SK-N-SH (cell line): ENCODE measurements around the gene IGHMBP2. TPM values are rescaled to one million over a fixed set of nuclear protein-coding genes. Genes with fewer than 3 reads are reported as not detected.

ENCODE experiments used
- CTCF ChIA-PET: fragments of 300-600, 350-600 bp; formaldehyde crosslinking; extraction: SDS; loops from one replicate; lab custom pipeline; 2021; lab: Yijun Ruan, JAX
- POLR2A ChIA-PET: fragments of 350-600 bp; sonication (Branson Sonifier 250); formaldehyde crosslinking; extraction: SDS; loops from one replicate; lab custom pipeline; 2020; ENCODE audit warnings: antibody characterized with exemption, inconsistent platforms; lab: Yijun Ruan, JAX
- DNase-seq: peaks from one replicate; pipeline ENCODE4 v3.0.0; 2012
- H2AFZ ChIP-seq: fragments of 200-600 bp; sonication (generic); 2 replicates; pipeline ENCODE4 v1.8.1; 2016; ENCODE audit warnings: antibody characterized with exemption, mild to moderate bottlenecking, low read depth
- H3F3A ChIP-seq: fragments of 200-600 bp; sonication (generic); replicated peaks from 2 replicates; pipeline ENCODE3; 2016; ENCODE audit warnings: antibody characterized with exemption, mild to moderate bottlenecking; ENCODE audit not compliant: insufficient read depth
- H3K27ac ChIP-seq, 2 experiments: fragments of 200-500 bp in 1 of 2; fragments of 200-600 bp in 1 of 2; sonication (Bioruptor generic) in 1 of 2; sonication (generic), shearing (Covaris generic) in 1 of 2; 2 replicates each; pipeline versions ENCODE4 v1.5.1 to v1.6.1; 2014 to 2016; ENCODE audit warnings: low read depth in 2 of 2, inconsistent platforms in 1 of 2, low read length in 1 of 2, mild to moderate bottlenecking in 1 of 2, mixed read lengths in 1 of 2
- H3K27me3 ChIP-seq: fragments of 200-600 bp; sonication (generic), shearing (Covaris generic); 2 replicates; pipeline ENCODE4 v1.6.1; 2016; ENCODE audit warnings: mixed run types; ENCODE audit not compliant: insufficient read depth
- H3K36me3 ChIP-seq, 2 experiments: fragments of 200-500 bp in 1 of 2; fragments of 200-600 bp in 1 of 2; sonication (Bioruptor generic) in 1 of 2; sonication (generic) in 1 of 2; replicated peaks in 1 of 2; 2 replicates each; pipeline versions ENCODE3 to v1.5.1; 2014 to 2016; ENCODE audit warnings: low read length in 1 of 2, mild to moderate bottlenecking in 1 of 2; ENCODE audit not compliant: insufficient read depth in 2 of 2, control insufficient read depth in 1 of 2
- H3K4me1 ChIP-seq, 2 experiments: fragments of 200-500 bp in 1 of 2; fragments of 200-600 bp in 1 of 2; sonication (Bioruptor generic) in 1 of 2; sonication (generic), shearing (Covaris generic) in 1 of 2; 2 replicates each; pipeline versions ENCODE4 v1.5.1 to v1.6.1; 2014 to 2016; ENCODE audit warnings: low read depth in 1 of 2, low read length in 1 of 2, mixed run types in 1 of 2; ENCODE audit not compliant: insufficient read depth in 2 of 2, control insufficient read depth in 1 of 2
- H3K4me2 ChIP-seq: fragments of 200-600 bp; sonication (generic), shearing (Covaris generic); 2 replicates; pipeline ENCODE4 v1.6.1; 2017; ENCODE audit warnings: mixed run types
- H3K4me3 ChIP-seq, 2 experiments: fragments of 200-500 bp in 1 of 2; fragments of 200-600 bp in 1 of 2; sonication (Bioruptor generic) in 1 of 2; sonication (generic), shearing (Covaris generic) in 1 of 2; 2 replicates each; pipeline versions ENCODE4 v1.5.1 to v1.8.1; 2014 to 2016; ENCODE audit warnings: low read depth in 2 of 2, inconsistent platforms in 1 of 2, low read length in 1 of 2, mild to moderate bottlenecking in 1 of 2, mixed read lengths in 1 of 2, moderate library complexity in 1 of 2
- H3K79me2 ChIP-seq: fragments of 200-600 bp; sonication (generic); 2 replicates; pipeline ENCODE4 v1.8.1; 2017; ENCODE audit warnings: mild to moderate bottlenecking; ENCODE audit not compliant: insufficient read depth
- H3K9ac ChIP-seq: fragments of 200-600 bp; sonication (generic); 2 replicates; pipeline ENCODE4 v1.6.1; 2017; ENCODE audit warnings: mixed run types
- H3K9me2 ChIP-seq: fragments of 200-600 bp; sonication (generic); 2 replicates; pipeline ENCODE4 v1.6.1; 2017; ENCODE audit warnings: mixed run types
- H3K9me3 ChIP-seq: fragments of 200-600 bp; sonication (generic); 2 replicates; pipeline ENCODE4 v1.6.1; 2017; ENCODE audit warnings: mixed run types, mild to moderate bottlenecking, moderate library complexity
- H4K20me1 ChIP-seq: fragments of 200-600 bp; sonication (generic); 2 replicates; pipeline ENCODE4 v1.6.1; 2017; ENCODE audit warnings: mild to moderate bottlenecking, mixed run types; ENCODE audit not compliant: insufficient read depth
- CHD2 ChIP-seq: fragments of 150-350 bp; IDR thresholded peaks from 2 replicates; pipeline ENCODE4 v1.6.1; 2018; ENCODE audit warnings: low read length; ENCODE audit not compliant: partially characterized antibody
- ELF1 ChIP-seq: IDR thresholded peaks from 2 replicates; pipeline ENCODE4 v1.4.0; 2012
- EP300 ChIP-seq, 2 experiments: IDR thresholded peaks; 2 replicates each; pipeline versions ENCODE4 v1.4.0 to v1.6.1; 2012; ENCODE audit warnings: borderline replicate concordance in 1 of 2, low read depth in 1 of 2, low read length in 1 of 2
- FOXJ3 ChIP-seq: sonication (generic); formaldehyde crosslinking; IDR thresholded peaks from 2 replicates; pipeline ENCODE4 v1.5.1; 2020; ENCODE audit warnings: mild to moderate bottlenecking, missing genetic modification reagents
- MXI1 ChIP-seq: IDR thresholded peaks from 2 replicates; pipeline ENCODE4 v1.6.1; 2012; ENCODE audit warnings: mild to moderate bottlenecking, low read depth, low read length, improper control_type of control experiment
- NFIC ChIP-seq: IDR thresholded peaks from 2 replicates; pipeline ENCODE4 v1.4.0; 2012; ENCODE audit warnings: borderline replicate concordance
- NRF1 ChIP-seq: IDR thresholded peaks from 2 replicates; pipeline ENCODE4 v1.6.1; 2012; ENCODE audit warnings: low read depth, mild to moderate bottlenecking, low read length
- PBX3 ChIP-seq: IDR thresholded peaks from 2 replicates; pipeline ENCODE4; 2012
- POLR2AphosphoS5 ChIP-seq: IDR thresholded peaks from 2 replicates; pipeline ENCODE4 v1.6.1; 2012; ENCODE audit warnings: low read depth, low read length
- RAD21 ChIP-seq: IDR thresholded peaks from 2 replicates; pipeline ENCODE4 v1.6.1; 2012; ENCODE audit warnings: mild to moderate bottlenecking, low read length
- RCOR1 ChIP-seq: fragments of 150-350 bp; IDR thresholded peaks from 2 replicates; pipeline ENCODE4 v1.6.1; 2017; ENCODE audit warnings: antibody characterized with exemption, low read length
- SIN3A ChIP-seq: IDR thresholded peaks from 2 replicates; pipeline ENCODE4 v1.6.1; 2012; ENCODE audit warnings: low read depth, mild to moderate bottlenecking, low read length, moderate library complexity, borderline replicate concordance
- TAF1 ChIP-seq: IDR thresholded peaks from 2 replicates; pipeline ENCODE4 v1.6.1; 2012; ENCODE audit warnings: low read depth, mild to moderate bottlenecking, low read length, moderate library complexity, borderline replicate concordance
- TCF12 ChIP-seq: IDR thresholded peaks from 2 replicates; pipeline ENCODE4 v1.4.0; 2012
- WGBS: methylation state at CpG from one replicate; pipeline ENCODE4 v1.1.6; 2017; ENCODE audit warnings: low lambda C conversion rate; 5-methylcytosine and 5-hydroxymethylcytosine counted together
- polyA plus RNA-seq, 3 experiments: library from polyadenylated mRNA; depleted of rRNA; stranded (reverse); fragments of >200 nt; gene quantifications; 2 replicates each; pipeline ENCODE4 v1.2.3, GENCODE V29; 2012
- TF ChIP-seq, protein P1 (sequence below): IDR thresholded peaks from 2 replicates; pipeline ENCODE4 v1.4.0; 2012; ENCODE audit warnings: low read depth, borderline replicate concordance
- TF ChIP-seq, protein P2 (sequence below): IDR thresholded peaks from 2 replicates; pipeline ENCODE4 v1.4.0; 2012; ENCODE audit warnings: low read depth
- TF ChIP-seq, protein P3 (sequence below): IDR thresholded peaks from 2 replicates; pipeline ENCODE4 v1.4.0; 2012; ENCODE audit warnings: low read depth, borderline replicate concordance

The IGHMBP2 gene
- polyA plus RNA-seq, 1 of the 3 experiments (the other 2 are of a cell fraction) = 9.0 TPM

DNA sequence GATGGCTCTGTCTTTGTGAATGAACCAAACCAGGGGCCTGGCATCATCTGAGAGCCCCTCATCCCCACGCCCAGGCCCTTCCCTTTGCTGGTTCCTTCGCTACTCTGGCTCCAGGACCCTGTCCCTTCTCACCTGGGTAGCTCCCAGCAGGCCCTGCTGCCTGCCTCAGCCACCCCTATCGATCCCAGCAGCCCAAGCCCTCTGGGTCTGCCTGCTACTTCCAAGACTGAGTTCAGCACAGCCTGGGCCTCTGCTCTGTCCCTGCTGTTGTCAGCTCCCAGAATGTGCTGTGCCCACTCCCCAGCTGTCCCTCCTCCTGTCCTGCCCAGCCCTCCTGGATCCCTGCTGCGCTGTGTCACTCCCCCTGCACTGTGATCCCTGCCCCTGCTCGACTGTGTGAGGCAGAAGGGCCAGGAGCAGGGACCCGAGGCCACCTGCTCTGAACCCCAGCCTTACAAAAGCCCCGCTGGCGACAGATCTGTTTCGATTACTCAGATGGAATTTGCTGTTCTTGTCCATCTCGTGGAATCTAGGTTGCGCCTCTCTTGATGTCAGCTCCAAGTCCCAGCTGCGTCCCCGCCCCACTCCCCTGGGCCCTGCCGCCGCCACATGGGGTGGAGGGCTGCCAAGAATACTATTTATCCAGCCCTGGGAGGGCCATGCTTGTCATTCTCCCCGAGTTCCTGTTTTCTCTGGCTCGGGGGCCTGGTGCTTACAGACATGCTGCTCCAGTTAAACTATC is 13.0 kb upstream of the IGHMBP2 start:
- peaks cover 17% of the 10 kb centered on the region for H3F3A ChIP-seq
- WGBS = 38% methylated on average over 16 of the region's 17 CpGs
- H3K9me3 ChIP-seq = no peaks in the 10 kb centered on the region
- H3K4me1 ChIP-seq = peaks cover 25 to 33% of the 10 kb centered on the region in 2 experiments
- TF ChIP-seq CHD2 (peak; percentile 50), TCF12 (peak; percentile 75), TAF1 (no peak), MXI1 (peak; percentile 99), EP300 (IDR thresholded peaks at IDR 0.05; ENCODE audit: borderline replicate concordance in 1 of 2, low read depth in 1 of 2, low read length in 1 of 2) (peak in 1 of 2 experiments; percentile 73; a peak in 2 of 4 replicates), POLR2AphosphoS5 (no peak), NRF1 (no peak), RCOR1 (peak; percentile 88), FOXJ3 (CRISPR knock-in tag) (peak; percentile 82), NFIC (peak; percentile 81), PBX3 (peak; percentile 46), SIN3A (peak; percentile 54; the same call in 1 of the 2 replicates), RAD21 (peak; percentile 41), ELF1 (0 out of 2 replicates have a peak, but pooled peaks have one; percentile 30)
- TF ChIP-seq, protein P1, sequence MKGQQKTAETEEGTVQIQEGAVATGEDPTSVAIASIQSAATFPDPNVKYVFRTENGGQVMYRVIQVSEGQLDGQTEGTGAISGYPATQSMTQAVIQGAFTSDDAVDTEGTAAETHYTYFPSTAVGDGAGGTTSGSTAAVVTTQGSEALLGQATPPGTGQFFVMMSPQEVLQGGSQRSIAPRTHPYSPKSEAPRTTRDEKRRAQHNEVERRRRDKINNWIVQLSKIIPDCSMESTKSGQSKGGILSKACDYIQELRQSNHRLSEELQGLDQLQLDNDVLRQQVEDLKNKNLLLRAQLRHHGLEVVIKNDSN = no peak
- TF ChIP-seq, protein P2, sequence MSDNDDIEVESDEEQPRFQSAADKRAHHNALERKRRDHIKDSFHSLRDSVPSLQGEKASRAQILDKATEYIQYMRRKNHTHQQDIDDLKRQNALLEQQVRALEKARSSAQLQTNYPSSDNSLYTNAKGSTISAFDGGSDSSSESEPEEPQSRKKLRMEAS = peak; percentile 56; the same call in 1 of the 2 replicates
- TF ChIP-seq, protein P3, sequence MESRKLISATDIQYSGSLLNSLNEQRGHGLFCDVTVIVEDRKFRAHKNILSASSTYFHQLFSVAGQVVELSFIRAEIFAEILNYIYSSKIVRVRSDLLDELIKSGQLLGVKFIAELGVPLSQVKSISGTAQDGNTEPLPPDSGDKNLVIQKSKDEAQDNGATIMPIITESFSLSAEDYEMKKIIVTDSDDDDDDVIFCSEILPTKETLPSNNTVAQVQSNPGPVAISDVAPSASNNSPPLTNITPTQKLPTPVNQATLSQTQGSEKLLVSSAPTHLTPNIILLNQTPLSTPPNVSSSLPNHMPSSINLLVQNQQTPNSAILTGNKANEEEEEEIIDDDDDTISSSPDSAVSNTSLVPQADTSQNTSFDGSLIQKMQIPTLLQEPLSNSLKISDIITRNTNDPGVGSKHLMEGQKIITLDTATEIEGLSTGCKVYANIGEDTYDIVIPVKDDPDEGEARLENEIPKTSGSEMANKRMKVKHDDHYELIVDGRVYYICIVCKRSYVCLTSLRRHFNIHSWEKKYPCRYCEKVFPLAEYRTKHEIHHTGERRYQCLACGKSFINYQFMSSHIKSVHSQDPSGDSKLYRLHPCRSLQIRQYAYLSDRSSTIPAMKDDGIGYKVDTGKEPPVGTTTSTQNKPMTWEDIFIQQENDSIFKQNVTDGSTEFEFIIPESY = no peak
- no peak overlapping the region for H3K9ac ChIP-seq
- peaks cover 18% of the 10 kb centered on the region for H4K20me1 ChIP-seq
- peak overlapping the region; percentile 73 for H3K4me2 ChIP-seq
- no peak overlapping the region for H2AFZ ChIP-seq
- H3K4me3 ChIP-seq = peak overlapping the region in 1 of 2 experiments; percentile 19; a peak in 2 of 4 replicates
- DNase-seq = peak; percentile 97
- H3K27ac ChIP-seq = peak overlapping the region; percentile 83 to 90
- H3K36me3 ChIP-seq = peaks cover 18 to 20% of the 10 kb centered on the region in 2 experiments
- no peaks in the 10 kb centered on the region for H3K79me2 ChIP-seq
- CTCF ChIA-PET = interaction anchor here (0.7 to 3.0 kb wide), 43 partner anchors 10 to 752 kb away, joined by 3 to 16 read pairs (median 4); partner anchors contain the start of genes CPT1A, MRGPRF and TPCN2
- no peaks in the 10 kb centered on the region for H3K9me2 ChIP-seq
- POLR2A ChIA-PET = interaction anchor here (1.2 to 1.4 kb wide), 3 partner anchors 13 to 207 kb away, joined by 3 to 4 read pairs (median 3); partner anchors contain the start of genes IGHMBP2 and MRPL21
- H3K27me3 ChIP-seq = no peaks in the 10 kb centered on the region
